Stimulated activated naive B cell treated with anti-CD40 and anti-IgM and Interleukin-4, amounts not matched to agents 10 μg/mL and 1 μg/mL and 100 μg/mL, for 72 hours (primary cell): ENCODE measurements around the gene SPATA31D1.
"Not testable (repeated sequence)": the region's sequence is repeated elsewhere in the genome, so short reads cannot be mapped to it uniquely, and the experiment has no call there.

Source experiments
- ATAC-seq, 2 donors: fragments of 150-1000 bp; cut with Tn5 transposase; replicated peaks; 2 replicates each; pipeline ENCODE4 v1.10.0; 2021; ENCODE audit warnings: moderate library complexity in 1 of 2
- DNase-seq: peaks from one replicate; pipeline ENCODE4 v3.0.0; 2021
- H3K27ac Mint-ChIP-seq: one replicate; pipeline ENCODE4 v1.8.0; 2022; ENCODE audit warnings: mild to moderate bottlenecking, mixed read lengths
- H3K27me3 Mint-ChIP-seq, 2 donors: one replicate each; pipeline ENCODE4 v1.8.0; 2022; ENCODE audit warnings: mixed read lengths in 2 of 2
- H3K36me3 Mint-ChIP-seq, 2 donors: one replicate each; pipeline ENCODE4 v1.8.0; 2022; ENCODE audit warnings: mixed read lengths in 2 of 2, mild to moderate bottlenecking in 1 of 2
- H3K4me1 Mint-ChIP-seq, 2 donors: one replicate each; pipeline ENCODE4 v1.8.0; 2022; ENCODE audit warnings: mixed read lengths in 2 of 2, mild to moderate bottlenecking in 1 of 2
- H3K4me3 Mint-ChIP-seq, 2 donors: one replicate each; pipeline ENCODE4 v1.8.0; 2022; ENCODE audit warnings: mild to moderate bottlenecking in 2 of 2, mixed read lengths in 2 of 2, moderate library complexity in 1 of 2
- H3K9me3 Mint-ChIP-seq, 2 donors: one replicate each; pipeline ENCODE4 v1.8.0; 2022; ENCODE audit warnings: mixed read lengths in 2 of 2, mild to moderate bottlenecking in 1 of 2

The SPATA31D1 gene

GRCh38 chr9:81988472-81988871, at the start of gene SPATA31D1:
SPATA31D1 (plus strand) TSS chr9:81988772; CDS start chr9:81988819, 47 bp downstream.
- not testable (repeated sequence) for H3K27ac Mint-ChIP-seq, DNase-seq, H3K36me3 Mint-ChIP-seq, ATAC-seq, H3K9me3 Mint-ChIP-seq, H3K4me1 Mint-ChIP-seq, H3K4me3 Mint-ChIP-seq
- peaks cover 14 to 20% of the 10 kb centered on the region in 2 donors for H3K27me3 Mint-ChIP-seq

- ATAC-seq, H3K9me3 Mint-ChIP-seq: not testable (repeated sequence)
Observed at GRCh38 chr9:81943393-81943792, 45.2 kb upstream of the SPATA31D1 start, which contains the start of gene SPATA31D3. SPATA31D3 (plus strand) TSS chr9:81943500; CDS start chr9:81943586, 86 bp downstream.

GRCh38 chr9:81948650-81949049, 39.9 kb upstream of the SPATA31D1 start:
- not testable (repeated sequence) for H3K36me3 Mint-ChIP-seq, H3K4me3 Mint-ChIP-seq, H3K4me1 Mint-ChIP-seq, H3K27me3 Mint-ChIP-seq, H3K9me3 Mint-ChIP-seq, H3K27ac Mint-ChIP-seq, DNase-seq
- peak; percentile 66 to 68 for ATAC-seq

More at GRCh38 chr9:81943393-81943792, 45.2 kb upstream of the SPATA31D1 start, which contains the start of gene SPATA31D3:
- H3K4me3 Mint-ChIP-seq, H3K4me1 Mint-ChIP-seq, H3K36me3 Mint-ChIP-seq, H3K27ac Mint-ChIP-seq, H3K27me3 Mint-ChIP-seq, DNase-seq: not testable (repeated sequence)

- Mint-ChIP-seq H3K4me1 (peaks cover 0 to 5% of the 10 kb centered on the region in 2 donors), H3K27ac (no peak overlapping the region), H3K4me3 (no peak overlapping the region), H3K27me3 (peaks cover 0 to 6% of the 10 kb centered on the region in 2 donors), H3K9me3 (peaks cover 17 to 19% of the 10 kb centered on the region in 2 donors), H3K36me3 (peaks cover 13 to 17% of the 10 kb centered on the region in 2 donors)
- DNase-seq: no peak
- no peak for ATAC-seq
Observed at GRCh38 chr9:81953096-81953495, 35.5 kb upstream of the SPATA31D1 start.

- Mint-ChIP-seq H3K4me1 (no peaks in the 10 kb centered on the region), H3K27me3 (no peaks in the 10 kb centered on the region), H3K9me3 (peaks cover 17 to 19% of the 10 kb centered on the region in 2 donors), H3K27ac (no peak overlapping the region), H3K36me3 (peaks cover 13 to 17% of the 10 kb centered on the region in 2 donors), H3K4me3 (no peak overlapping the region)
- DNase-seq: no peak
- ATAC-seq: no peak
Observed at GRCh38 chr9:81955625-81956024, 32.9 kb upstream of the SPATA31D1 start.

GRCh38 chr9:81964218-81965171, 24.1 kb upstream of the SPATA31D1 start:
- H3K4me3 Mint-ChIP-seq: no peak overlapping the region
- peaks cover 8 to 10% of the 10 kb centered on the region in 2 donors for H3K4me1 Mint-ChIP-seq
- H3K9me3 Mint-ChIP-seq: peaks cover 0 to 2% of the 10 kb centered on the region in 2 donors
- ATAC-seq (peak; percentile 29 to 69), DNase-seq (no peak)
- H3K27ac Mint-ChIP-seq: no peak overlapping the region
- H3K36me3 Mint-ChIP-seq: peaks cover 0 to 5% of the 10 kb centered on the region in 2 donors
- peaks cover 5 to 8% of the 10 kb centered on the region in 2 donors for H3K27me3 Mint-ChIP-seq

- Mint-ChIP-seq H3K27ac (no peak overlapping the region), H3K4me1 (peaks cover 14 to 21% of the 10 kb centered on the region in 2 donors), H3K9me3 (peaks cover 0 to 4% of the 10 kb centered on the region in 2 donors), H3K27me3 (peaks cover 8 to 22% of the 10 kb centered on the region in 2 donors), H3K4me3 (no peak overlapping the region), H3K36me3 (peaks cover 0 to 5% of the 10 kb centered on the region in 2 donors)
- ATAC-seq: no peak
- DNase-seq: no peak
Observed at GRCh38 chr9:81968026-81968425, 20.5 kb upstream of the SPATA31D1 start.

GRCh38 chr9:81969971-81970370, 18.6 kb upstream of the SPATA31D1 start:
- Mint-ChIP-seq H3K9me3 (peaks cover 0 to 9% of the 10 kb centered on the region in 2 donors), H3K4me1 (peaks cover 8 to 14% of the 10 kb centered on the region in 2 donors), H3K27me3 (peaks cover 8 to 22% of the 10 kb centered on the region in 2 donors), H3K27ac (no peak overlapping the region), H3K4me3 (no peak overlapping the region), H3K36me3 (peaks cover 0 to 5% of the 10 kb centered on the region in 2 donors)
- ATAC-seq (no peak), DNase-seq (no peak)

- peak; percentile 68 to 80 for ATAC-seq
- H3K9me3 Mint-ChIP-seq: peaks cover 0 to 10% of the 10 kb centered on the region in 2 donors
- H3K27me3 Mint-ChIP-seq: peaks cover 8 to 22% of the 10 kb centered on the region in 2 donors
- no peak overlapping the region for H3K27ac Mint-ChIP-seq
- H3K36me3 Mint-ChIP-seq: peaks cover 1 to 5% of the 10 kb centered on the region in 2 donors
- H3K4me3 Mint-ChIP-seq: no peak overlapping the region
- DNase-seq: no peak
- peaks cover 6 to 11% of the 10 kb centered on the region in 2 donors for H3K4me1 Mint-ChIP-seq
Observed at GRCh38 chr9:81971727-81972126, 16.8 kb upstream of the SPATA31D1 start.

- Mint-ChIP-seq H3K36me3 (peaks cover 0 to 1% of the 10 kb centered on the region in 2 donors), H3K27ac (no peak overlapping the region), H3K4me3 (no peak overlapping the region), H3K27me3 (peaks cover 3 to 14% of the 10 kb centered on the region in 2 donors), H3K9me3 (peaks cover 0 to 9% of the 10 kb centered on the region in 2 donors), H3K4me1 (peaks cover 12 to 20% of the 10 kb centered on the region in 2 donors)
- ATAC-seq (no peak), DNase-seq (no peak)
Observed at GRCh38 chr9:81974764-81975163, 13.8 kb upstream of the SPATA31D1 start.

- Mint-ChIP-seq H3K4me1 (peaks cover 16 to 18% of the 10 kb centered on the region in 2 donors), H3K9me3 (peaks cover 0 to 7% of the 10 kb centered on the region in 2 donors), H3K27me3 (peaks cover 0 to 1% of the 10 kb centered on the region in 2 donors), H3K27ac (no peak overlapping the region), H3K36me3 (peaks cover 0 to 1% of the 10 kb centered on the region in 2 donors), H3K4me3 (no peak overlapping the region)
- ATAC-seq: no peak
- DNase-seq: no peak
Observed at GRCh38 chr9:81976351-81976750, 12.2 kb upstream of the SPATA31D1 start.

- Mint-ChIP-seq H3K9me3 (peaks cover 0 to 8% of the 10 kb centered on the region in 2 donors), H3K4me1 (peaks cover 19% of the 10 kb centered on the region in 2 donors), H3K4me3 (no peak overlapping the region), H3K27ac (no peak overlapping the region), H3K27me3 (no peaks in the 10 kb centered on the region), H3K36me3 (peaks cover 0 to 1% of the 10 kb centered on the region in 2 donors)
- ATAC-seq (peak; percentile 63 to 64), DNase-seq (no peak)
Observed at GRCh38 chr9:81979196-81979595, 9.4 kb upstream of the SPATA31D1 start.

- DNase-seq (no peak), ATAC-seq (no peak)
- Mint-ChIP-seq H3K27me3 (no peaks in the 10 kb centered on the region), H3K4me1 (peaks cover 19% of the 10 kb centered on the region in 2 donors), H3K27ac (no peak overlapping the region), H3K36me3 (peaks cover 0 to under 1% of the 10 kb centered on the region in 2 donors), H3K9me3 (peaks cover 0 to 3% of the 10 kb centered on the region in 2 donors), H3K4me3 (no peak overlapping the region)
Observed at GRCh38 chr9:81980568-81980967, 8.0 kb upstream of the SPATA31D1 start.

- DNase-seq (no peak), ATAC-seq (peak; percentile 45 to 59)
- Mint-ChIP-seq H3K36me3 (no peaks in the 10 kb centered on the region), H3K9me3 (peaks cover 0 to 1% of the 10 kb centered on the region in 2 donors), H3K27me3 (no peaks in the 10 kb centered on the region), H3K27ac (no peak overlapping the region), H3K4me3 (no peak overlapping the region), H3K4me1 (peaks cover 19% of the 10 kb centered on the region in 2 donors)
Observed at GRCh38 chr9:81981883-81982282, 6.7 kb upstream of the SPATA31D1 start.
